A204.1 (cell line): ENCODE results near the gene PNMA6F.

Experiments used
- FAIRE-seq: peaks from 2 replicates; lab custom pipeline; 2012; peaks lifted over from hg19 to GRCh38; lab: Jason Lieb, UNC

PNMA6F gene

GRCh38 chrX:153321381-153322124 is at the start of gene PNMA6F:
Gene PNMA6F (minus strand): TSS chrX:153321767. CDS start chrX:153320674, 1,093 bp downstream.
- FAIRE-seq, result no peak

- no peak for FAIRE-seq
Observed at GRCh38 chrX:153371256-153371655, 49.7 kb upstream of the PNMA6F start.

GRCh38 chrX:153370293-153371055 is 48.9 kb upstream of the PNMA6F start:
- FAIRE-seq, result no peak

- FAIRE-seq, result no peak
Observed at GRCh38 chrX:153366878-153367538, 45.4 kb upstream of the PNMA6F start.

- no peak for FAIRE-seq
Observed at GRCh38 chrX:153366119-153366518, 44.6 kb upstream of the PNMA6F start.

GRCh38 chrX:153365670-153366069 is 44.1 kb upstream of the PNMA6F start:
- no peak for FAIRE-seq

GRCh38 chrX:153361781-153362397 is 40.3 kb upstream of the PNMA6F start:
- FAIRE-seq, result no peak

- no peak for FAIRE-seq
Observed at GRCh38 chrX:153357877-153358276, 36.3 kb upstream of the PNMA6F start.

GRCh38 chrX:153353416-153353815 is 31.8 kb upstream of the PNMA6F start:
- no peak for FAIRE-seq

GRCh38 chrX:153352858-153353257 is 31.3 kb upstream of the PNMA6F start:
- no peak for FAIRE-seq

- FAIRE-seq, result no peak
Observed at GRCh38 chrX:153351981-153352380, 30.4 kb upstream of the PNMA6F start.

GRCh38 chrX:153349952-153350351 is 28.4 kb upstream of the PNMA6F start:
- no peak for FAIRE-seq

- FAIRE-seq, result no peak
Observed at GRCh38 chrX:153348421-153348820, 26.9 kb upstream of the PNMA6F start.

GRCh38 chrX:153347530-153347929 is 26.0 kb upstream of the PNMA6F start:
- FAIRE-seq, result no peak

- no peak for FAIRE-seq
Observed at GRCh38 chrX:153343674-153344073, 22.1 kb upstream of the PNMA6F start.

- FAIRE-seq, result no peak
Observed at GRCh38 chrX:153342762-153343558, 21.4 kb upstream of the PNMA6F start.

- FAIRE-seq, result no peak
Observed at GRCh38 chrX:153340111-153340510, 18.5 kb upstream of the PNMA6F start.

GRCh38 chrX:153339662-153340061 is 18.1 kb upstream of the PNMA6F start:
- FAIRE-seq, result no peak

- FAIRE-seq, result no peak
Observed at GRCh38 chrX:153338836-153339235, 17.3 kb upstream of the PNMA6F start.

- no peak for FAIRE-seq
Observed at GRCh38 chrX:153336988-153337387, 15.4 kb upstream of the PNMA6F start.

- FAIRE-seq, result no peak
Observed at GRCh38 chrX:153336121-153336894, 14.7 kb upstream of the PNMA6F start.
